GM12892 (cell line): ENCODE measurements around the gene MAP1LC3B2.
"Not testable (repeated sequence)": the region's sequence is repeated elsewhere in the genome, so short reads cannot be mapped to it uniquely, and the experiment has no call there.

Experiments
- DNase-seq: peaks from one replicate; pipeline ENCODE4 v3.0.0; 2011; ENCODE audit not compliant: insufficient read length
- FAIRE-seq: peaks from 2 replicates; lab custom pipeline; 2011; peaks lifted over from hg19 to GRCh38; lab: Jason Lieb, UNC
- POLR2A ChIP-seq: IDR thresholded peaks from 2 replicates; pipeline ENCODE4 v1.6.1; 2011; ENCODE audit warnings: low read depth, low read length, control low read depth
- POLR2AphosphoS5 ChIP-seq: IDR thresholded peaks from 2 replicates; pipeline ENCODE4 v1.6.1; 2011; ENCODE audit warnings: low read depth, low read length, control low read depth
- TAF1 ChIP-seq: IDR thresholded peaks from 2 replicates; pipeline ENCODE4 v1.6.1; 2011; ENCODE audit warnings: low read depth, mild to moderate bottlenecking, control low read depth, low read length, borderline replicate concordance

The MAP1LC3B2 gene

DNA sequence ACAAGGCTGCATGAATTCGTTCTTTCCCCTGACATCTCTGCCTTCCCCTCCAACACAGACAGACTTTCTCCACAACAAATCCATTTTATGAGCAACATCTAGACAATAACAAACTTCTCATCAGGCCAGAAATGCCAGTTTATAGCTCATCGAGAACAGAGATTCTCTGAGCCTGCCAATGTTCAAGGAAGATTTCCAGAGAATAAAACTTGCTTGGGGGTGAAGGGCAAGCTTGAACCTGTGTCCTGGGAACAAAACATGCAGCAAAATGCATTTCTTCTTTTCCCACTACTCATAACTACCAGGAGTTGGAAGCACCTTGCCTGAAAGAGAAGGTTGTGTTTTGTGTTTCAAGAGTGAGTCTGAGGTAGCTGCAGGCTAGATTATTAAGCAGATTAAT is 6.8 kb downstream of the MAP1LC3B2 start:
- TF ChIP-seq POLR2AphosphoS5 = no peak
- no peak for TF ChIP-seq TAF1
- no peak for TF ChIP-seq POLR2A
- DNase-seq (no peak), FAIRE-seq (no peak)

DNA sequence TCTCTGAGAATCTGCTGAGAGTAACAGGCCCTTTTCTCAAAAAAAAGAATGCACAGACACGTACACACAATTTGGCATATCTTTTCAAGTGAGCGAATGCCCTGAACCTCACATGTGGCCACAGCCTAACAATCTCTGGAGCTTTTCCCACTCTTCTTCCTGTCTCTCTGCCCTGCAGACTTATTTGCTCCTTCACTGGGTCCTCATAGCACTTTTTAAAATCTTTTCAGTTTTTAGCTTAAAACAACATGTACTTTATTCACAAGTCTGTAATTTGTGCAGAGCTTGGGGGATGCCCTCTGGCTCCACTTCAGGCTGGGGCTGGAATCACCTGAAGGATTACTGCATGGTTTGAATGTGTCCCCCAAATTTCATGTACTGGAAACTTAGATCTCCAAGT is 9.0 kb downstream of the MAP1LC3B2 start:
- FAIRE-seq = peak; percentile 67
- no peak for DNase-seq
- no peak for TF ChIP-seq POLR2AphosphoS5
- TF ChIP-seq POLR2A = no peak
- TF ChIP-seq TAF1 = no peak

DNA sequence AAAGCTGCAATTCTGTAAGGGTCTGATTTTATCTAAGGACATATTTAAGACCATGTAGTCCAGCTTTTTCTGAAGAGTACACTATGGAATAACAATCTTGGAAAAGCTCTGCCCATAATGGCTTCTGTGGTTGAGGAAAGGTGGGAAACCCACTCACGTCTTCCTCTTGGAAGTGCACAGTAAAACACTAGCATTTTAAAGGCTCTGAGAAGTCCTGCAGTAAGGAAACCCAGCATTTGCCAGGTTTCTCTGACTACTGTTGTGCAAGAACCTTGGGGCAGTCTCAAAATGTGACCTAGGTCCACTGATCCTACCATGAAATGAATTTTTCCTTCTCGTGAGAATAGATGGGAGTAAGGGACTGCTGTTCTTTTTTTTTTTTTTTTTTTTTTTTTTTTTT is 11.9 kb downstream of the MAP1LC3B2 start:
- no peak for DNase-seq
- TF ChIP-seq TAF1 (no peak), POLR2A (no peak), POLR2AphosphoS5 (no peak)
- FAIRE-seq = no peak

DNA sequence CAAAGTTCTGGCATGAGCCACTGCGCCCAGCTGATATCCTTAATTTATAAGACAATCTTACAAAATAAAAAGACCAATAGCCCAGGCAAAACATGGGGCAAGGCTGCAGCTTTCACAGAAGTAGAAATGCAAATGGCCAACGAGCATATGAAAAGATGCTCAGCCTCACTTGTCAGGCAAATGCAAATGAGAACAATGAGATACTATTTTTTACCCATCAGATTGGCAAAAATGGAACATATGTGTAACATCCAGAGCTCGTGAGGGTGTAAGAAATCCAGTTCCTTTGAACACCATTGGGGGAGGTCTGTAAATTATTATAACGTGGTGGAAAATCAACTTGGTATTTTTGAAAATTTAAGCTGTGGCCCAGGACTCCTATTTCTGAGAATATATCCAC is 14.6 kb downstream of the MAP1LC3B2 start:
- TF ChIP-seq POLR2AphosphoS5 (no peak), TAF1 (no peak), POLR2A (no peak)
- DNase-seq (no peak), FAIRE-seq (no peak)

DNA sequence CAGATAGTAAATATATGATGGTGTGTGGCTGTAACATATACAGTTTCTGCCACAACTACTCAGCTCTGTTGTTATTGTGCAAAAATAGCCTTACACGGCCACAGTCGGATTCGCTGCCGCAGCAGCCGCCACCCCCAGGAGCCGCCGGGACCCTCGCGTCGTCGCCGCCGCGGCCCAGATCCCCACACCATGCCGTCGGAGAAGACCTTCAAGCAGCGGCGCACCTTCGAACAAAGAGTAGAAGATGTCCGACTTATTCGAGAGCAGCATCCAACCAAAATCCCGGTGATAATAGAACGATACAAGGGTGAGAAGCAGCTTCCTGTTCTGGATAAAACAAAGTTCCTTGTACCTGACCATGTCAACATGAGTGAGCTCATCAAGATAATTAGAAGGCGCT is 16.6 kb downstream of the MAP1LC3B2 start:
- not testable (repeated sequence) for FAIRE-seq, DNase-seq

DNA sequence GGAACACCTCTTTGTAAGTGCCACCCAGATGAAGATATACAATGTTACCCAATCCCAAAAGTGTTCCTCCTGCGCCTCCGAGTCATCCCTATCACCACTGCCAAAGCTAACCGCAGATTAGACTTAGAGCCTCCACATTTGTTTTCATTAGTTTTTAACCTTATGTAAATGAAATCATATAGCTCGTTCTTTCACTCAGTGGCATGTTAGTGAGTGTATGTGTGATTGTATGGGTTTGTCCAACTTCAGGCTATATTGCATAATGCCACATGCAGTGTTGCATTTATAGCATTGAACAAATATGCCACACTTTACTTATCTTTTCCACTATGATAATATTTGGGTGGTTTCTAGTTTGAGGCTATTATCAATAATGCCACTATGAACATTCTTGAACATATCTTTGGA is 18.0 kb downstream of the MAP1LC3B2 start:
- no peak for TF ChIP-seq TAF1
- no peak for TF ChIP-seq POLR2AphosphoS5
- no peak for TF ChIP-seq POLR2A
- no peak for FAIRE-seq
- no peak for DNase-seq

DNA sequence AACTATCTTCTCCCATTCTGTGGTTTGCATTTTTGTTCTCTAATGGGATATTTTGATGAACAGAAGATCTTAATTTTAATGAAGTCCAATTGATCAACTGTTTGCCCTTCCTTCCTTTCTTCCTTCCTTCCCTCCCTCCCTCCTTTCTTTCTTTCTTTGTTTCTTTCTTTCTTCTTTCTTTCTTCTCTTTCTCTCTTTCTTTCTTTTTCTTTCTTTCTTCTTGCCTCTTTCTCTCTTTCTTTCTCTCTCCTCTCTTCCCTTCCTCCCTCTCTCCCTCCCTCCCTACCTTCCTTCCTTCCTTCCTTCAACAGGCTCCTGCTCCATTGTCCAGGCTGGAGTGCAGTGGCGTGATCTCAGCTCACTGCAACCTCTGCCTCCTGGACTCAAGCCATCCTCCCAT is 18.9 kb downstream of the MAP1LC3B2 start:
- FAIRE-seq = no peak
- DNase-seq = no peak
- TF ChIP-seq TAF1 (no peak), POLR2AphosphoS5 (no peak), POLR2A (no peak)

DNA sequence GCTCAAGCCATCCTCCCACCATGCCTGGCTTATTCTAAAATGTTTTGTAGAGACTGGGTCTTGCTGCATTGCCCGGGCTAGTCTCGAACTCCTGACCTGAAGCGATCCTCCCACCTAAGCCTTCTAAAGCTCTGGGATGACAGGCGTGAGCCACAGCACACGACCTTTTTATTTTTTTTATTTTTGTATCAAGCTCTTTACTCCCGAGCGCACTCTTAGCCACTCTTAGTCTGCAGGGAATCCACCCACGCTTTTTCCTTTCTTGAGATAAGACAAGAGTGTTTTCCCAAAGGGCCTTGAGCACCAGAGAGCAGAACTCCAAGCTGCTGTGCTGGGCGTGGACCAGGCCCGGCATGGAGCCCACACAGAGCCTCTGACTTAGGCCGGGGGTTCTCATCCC is 23.4 kb downstream of the MAP1LC3B2 start:
- TF ChIP-seq TAF1 (no peak), POLR2AphosphoS5 (no peak), POLR2A (no peak)
- FAIRE-seq = no peak
- DNase-seq = no peak

DNA sequence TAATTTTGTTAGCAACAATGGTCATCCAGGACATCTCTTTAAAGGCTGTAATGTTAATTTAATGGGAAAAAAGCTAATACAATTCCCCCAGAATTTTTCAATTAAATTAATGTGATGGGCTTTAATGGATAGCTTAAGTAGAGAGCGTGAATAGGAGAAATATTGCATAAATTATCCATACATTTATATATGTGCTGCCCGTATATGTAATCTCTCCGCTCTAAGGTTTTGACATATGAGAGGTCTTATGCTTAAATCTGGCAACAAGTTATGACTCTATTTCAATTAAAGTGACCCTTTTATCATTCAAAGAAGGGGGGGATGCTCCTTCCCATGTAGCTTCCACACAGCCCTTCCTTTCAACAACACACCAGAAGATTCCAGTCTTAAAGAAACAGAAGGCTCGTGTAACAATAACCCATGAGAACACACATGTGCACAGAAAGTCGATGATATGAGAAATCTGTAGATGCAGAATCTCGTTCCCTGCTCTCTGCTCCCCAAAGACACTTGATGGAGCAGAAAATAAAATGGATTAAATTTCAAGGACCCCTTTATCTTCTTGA is 24.0 kb downstream of the MAP1LC3B2 start:
- no peak for FAIRE-seq
- DNase-seq = no peak
- TF ChIP-seq POLR2AphosphoS5 (no peak), TAF1 (no peak), POLR2A (no peak)

DNA sequence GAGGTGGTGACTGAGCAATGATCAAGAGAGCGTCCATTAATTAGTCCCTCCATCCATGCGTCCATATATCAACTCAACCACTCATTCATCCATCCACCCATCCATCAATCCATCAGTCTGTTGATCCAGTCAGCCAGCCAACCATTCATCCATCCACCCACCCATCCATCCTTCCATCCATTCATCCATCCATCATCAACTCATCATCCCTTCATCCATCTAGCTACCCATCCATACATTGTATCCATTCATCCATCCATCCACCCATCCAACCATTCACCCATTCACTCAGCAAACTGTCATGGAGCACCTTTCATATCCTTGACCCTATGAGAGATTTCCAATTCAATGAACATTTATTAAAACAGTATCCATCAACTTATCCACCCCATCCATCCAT is 28.1 kb downstream of the MAP1LC3B2 start:
- TF ChIP-seq TAF1 (no peak), POLR2A (no peak), POLR2AphosphoS5 (no peak)
- DNase-seq = no peak
- FAIRE-seq = no peak

DNA sequence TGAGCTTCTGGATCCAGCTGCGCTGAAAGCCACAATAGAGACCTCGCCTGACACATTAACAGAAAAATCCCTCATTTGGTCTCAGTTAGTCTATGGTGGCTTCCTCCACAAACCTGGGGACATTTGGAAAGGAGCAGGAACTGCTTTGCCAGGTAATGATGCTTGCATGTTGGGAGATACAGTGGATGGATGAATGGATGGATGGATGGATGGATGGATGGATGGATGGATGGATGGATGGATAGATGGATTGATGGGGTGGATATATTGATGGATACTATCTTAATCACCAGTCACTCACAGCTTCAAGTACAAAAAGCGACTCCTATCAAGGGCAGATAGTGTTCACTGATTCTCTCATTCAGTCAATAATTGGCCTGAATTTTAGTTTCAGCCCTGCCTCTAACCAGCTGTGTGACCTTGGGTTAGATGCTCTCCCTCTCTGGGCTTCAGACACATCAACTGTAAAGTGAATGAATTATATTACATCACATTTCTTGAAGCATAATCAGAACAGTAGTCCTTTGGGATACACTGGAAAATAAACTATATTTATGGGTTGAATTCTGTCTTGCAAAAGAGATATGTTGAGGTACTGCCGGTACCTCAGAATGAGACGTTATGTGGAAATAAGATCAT is 29.3 kb downstream of the MAP1LC3B2 start:
- FAIRE-seq = no peak
- no peak for DNase-seq
- no peak for TF ChIP-seq POLR2A
- TF ChIP-seq POLR2AphosphoS5 = no peak
- TF ChIP-seq TAF1 = no peak

DNA sequence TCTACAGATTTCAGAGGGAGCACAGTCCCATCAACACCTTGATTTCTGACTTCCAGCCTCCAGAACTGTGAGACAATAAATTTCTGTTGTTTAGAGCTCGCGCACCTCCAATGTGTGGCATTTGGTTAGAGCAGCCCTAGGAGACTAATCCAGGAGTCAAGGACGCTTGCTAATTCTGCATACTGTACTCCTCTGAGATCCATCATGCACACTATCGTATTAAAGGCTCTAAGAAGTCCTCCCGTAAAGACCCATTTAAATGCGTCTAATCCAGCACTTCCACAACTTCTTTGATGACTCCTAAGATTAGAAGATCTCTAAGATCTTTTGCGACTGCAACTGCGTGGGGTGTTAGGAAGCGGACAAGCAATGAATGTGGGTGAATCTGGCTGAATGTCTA is 30.4 kb downstream of the MAP1LC3B2 start:
- FAIRE-seq (no peak), DNase-seq (no peak)
- TF ChIP-seq TAF1 = no peak
- no peak for TF ChIP-seq POLR2A
- no peak for TF ChIP-seq POLR2AphosphoS5
